HG02970 (cell line): ENCODE data around the gene NARS2.

Source experiments
- ATAC-seq: cut with Tn5 transposase; IDR thresholded peaks from one replicate; pipeline ENCODE4 v1.9.1; 2021; ENCODE audit warnings: mild to moderate bottlenecking, moderate library complexity, moderate number of reproducible peaks; ENCODE audit not compliant: unreplicated experiment, low FRiP score

The NARS2 gene

DNA sequence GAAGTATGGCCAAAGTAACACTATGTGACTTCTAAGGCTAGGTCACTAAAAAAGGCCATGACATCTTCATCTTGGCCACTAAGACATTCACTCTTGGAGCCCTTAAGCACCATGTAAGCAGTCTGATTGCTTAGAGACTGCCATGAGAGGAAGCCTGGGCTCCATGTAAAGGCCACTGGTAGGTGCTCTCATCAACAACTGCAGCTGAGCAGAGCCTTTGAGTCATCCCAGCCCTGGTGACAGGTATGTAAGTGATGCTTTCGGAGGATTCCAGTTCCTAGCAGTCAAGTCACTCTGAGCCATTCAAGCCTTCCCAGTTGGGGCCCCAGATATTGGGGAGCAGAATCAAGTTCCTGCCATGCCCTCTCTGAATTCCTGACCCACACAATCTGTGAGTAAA, 183.2 kb downstream of the NARS2 start:
- ATAC-seq = no peak

GRCh38 chr11:78390809-78391208, 183.9 kb downstream of the NARS2 start:
- no peak for ATAC-seq

- no peak for ATAC-seq
Observed at GRCh38 chr11:78386215-78386941, 188.3 kb downstream of the NARS2 start.
